Measurements from ENCODE around the gene IL1RAP.

Gene IL1RAP

DNA sequence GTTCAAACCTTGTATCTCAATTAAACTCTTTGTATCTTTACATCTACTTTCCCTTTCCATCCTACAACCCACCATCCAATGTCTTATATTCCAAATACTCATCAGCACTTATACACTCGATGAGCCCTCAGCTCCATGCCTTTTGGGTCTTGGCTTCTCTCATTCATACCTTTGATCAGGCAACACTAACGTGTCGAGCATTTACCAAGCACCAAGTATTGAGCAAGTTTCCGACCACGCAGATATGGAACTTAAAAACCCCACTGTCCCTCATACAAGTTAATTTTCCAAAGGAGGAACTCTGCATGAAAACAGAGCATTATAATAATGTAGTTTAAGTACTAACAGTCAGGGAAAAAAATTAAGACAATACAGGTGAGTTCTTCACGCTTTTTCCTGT, 102.8 kb downstream of the IL1RAP start:
- CTCF ChIA-PET = interaction anchor here (0.5 kb wide), 1 partner anchor 483 kb away, joined by 6 read pairs; no protein-coding TSS in a partner anchor
- POLR2A ChIA-PET (ENCODE audit: low non-redundant PET) = no interaction called here
- DNase-seq (ENCODE audit: low spot score) = no peak
- TF ChIP-seq, protein P1, sequence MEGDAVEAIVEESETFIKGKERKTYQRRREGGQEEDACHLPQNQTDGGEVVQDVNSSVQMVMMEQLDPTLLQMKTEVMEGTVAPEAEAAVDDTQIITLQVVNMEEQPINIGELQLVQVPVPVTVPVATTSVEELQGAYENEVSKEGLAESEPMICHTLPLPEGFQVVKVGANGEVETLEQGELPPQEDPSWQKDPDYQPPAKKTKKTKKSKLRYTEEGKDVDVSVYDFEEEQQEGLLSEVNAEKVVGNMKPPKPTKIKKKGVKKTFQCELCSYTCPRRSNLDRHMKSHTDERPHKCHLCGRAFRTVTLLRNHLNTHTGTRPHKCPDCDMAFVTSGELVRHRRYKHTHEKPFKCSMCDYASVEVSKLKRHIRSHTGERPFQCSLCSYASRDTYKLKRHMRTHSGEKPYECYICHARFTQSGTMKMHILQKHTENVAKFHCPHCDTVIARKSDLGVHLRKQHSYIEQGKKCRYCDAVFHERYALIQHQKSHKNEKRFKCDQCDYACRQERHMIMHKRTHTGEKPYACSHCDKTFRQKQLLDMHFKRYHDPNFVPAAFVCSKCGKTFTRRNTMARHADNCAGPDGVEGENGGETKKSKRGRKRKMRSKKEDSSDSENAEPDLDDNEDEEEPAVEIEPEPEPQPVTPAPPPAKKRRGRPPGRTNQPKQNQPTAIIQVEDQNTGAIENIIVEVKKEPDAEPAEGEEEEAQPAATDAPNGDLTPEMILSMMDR (conservative IDR thresholded peaks at IDR 0.05; ENCODE audit: low read depth) = no peak
- H3K27ac ChIP-seq = no peak overlapping the region

DNA sequence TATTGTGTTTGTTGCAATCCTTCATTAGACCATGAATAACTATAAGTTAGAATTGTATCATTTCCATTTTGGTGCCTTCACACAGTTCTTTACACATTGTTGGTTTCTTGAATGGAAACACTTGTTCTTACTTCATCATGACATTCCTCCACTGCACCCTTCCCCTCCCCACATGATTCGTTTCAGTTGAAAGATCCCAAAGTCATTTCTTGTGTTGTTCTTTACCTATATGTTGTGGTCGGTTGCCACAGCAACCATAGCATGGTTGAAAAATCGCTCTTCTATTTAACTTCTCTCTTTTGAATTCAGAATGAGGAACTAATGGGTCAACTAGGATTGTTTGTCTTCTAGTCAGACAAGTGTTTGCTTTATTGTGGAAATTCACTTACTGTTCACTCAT, 103.3 kb downstream of the IL1RAP start:
- POLR2A ChIA-PET (ENCODE audit: low non-redundant PET) = no interaction called here
- TF ChIP-seq, protein P1 (conservative IDR thresholded peaks at IDR 0.05; ENCODE audit: low read depth) = no peak
- CTCF ChIA-PET = no interaction called here
- DNase-seq (ENCODE audit: low spot score) = peak; percentile 3
- no peak overlapping the region for H3K27ac ChIP-seq

DNA sequence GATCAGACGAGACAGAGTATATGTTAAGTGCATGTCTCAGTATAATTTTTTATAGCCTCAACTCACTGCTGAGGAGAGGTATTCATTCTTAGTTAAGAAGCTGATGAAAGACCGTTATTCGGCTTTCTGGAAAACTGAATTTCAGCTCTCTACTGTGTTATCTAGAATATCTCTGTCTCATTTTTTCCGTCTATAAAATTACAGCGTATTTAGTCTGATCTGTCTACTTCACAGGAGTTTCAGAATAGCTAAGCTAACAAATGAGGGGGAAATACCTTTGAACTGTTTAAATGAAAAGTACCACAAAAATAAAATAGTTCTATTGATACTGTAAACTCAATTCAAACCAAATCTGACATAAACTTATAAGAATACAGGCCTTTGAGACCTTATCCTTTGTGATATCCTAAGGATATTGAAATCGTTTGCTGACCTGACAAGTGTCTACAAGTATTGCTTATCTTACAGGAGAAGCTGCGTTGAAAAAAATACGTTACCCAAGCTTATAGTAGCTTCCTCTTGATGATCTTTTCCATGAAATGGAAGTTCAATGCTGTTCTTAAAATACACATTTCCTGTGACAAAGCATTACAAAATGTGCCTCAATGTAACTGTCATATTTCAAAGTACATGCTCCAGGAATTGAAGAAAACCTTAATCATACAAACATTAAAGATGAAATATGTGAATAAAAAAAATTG, 104.6 kb downstream of the IL1RAP start:
- no peak for DNase-seq (ENCODE audit: low spot score)
- CTCF ChIA-PET = interaction anchor here (0.8 kb wide), 1 partner anchor 63 kb away, joined by 3 read pairs; no protein-coding TSS in a partner anchor

DNA sequence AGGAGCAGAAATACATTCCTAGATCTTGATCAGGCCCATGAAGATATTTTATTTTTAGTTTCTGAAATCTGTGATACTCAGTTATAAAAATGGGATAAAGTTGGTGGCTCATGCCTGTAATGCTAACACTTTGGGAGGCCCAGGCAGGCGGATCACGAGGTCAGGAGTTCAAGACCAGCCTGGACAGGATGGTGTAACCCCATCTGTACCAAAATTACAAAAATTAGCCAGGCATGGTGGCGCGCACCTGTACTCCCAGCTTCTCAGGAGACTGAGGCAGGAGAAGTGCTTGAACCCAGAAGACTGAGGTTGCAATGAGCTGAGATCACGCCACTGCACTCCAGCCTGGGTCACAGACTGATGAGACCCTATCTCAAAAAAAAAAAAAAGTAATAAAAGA, 105.5 kb downstream of the IL1RAP start:
- H3K27ac ChIP-seq = no peak overlapping the region
- TF ChIP-seq, protein P1 (conservative IDR thresholded peaks at IDR 0.05; ENCODE audit: low read depth) = no peak
- ChIA-PET CTCF (interaction anchor here (0.6 kb wide), 1 partner anchor 23 kb away, joined by 4 read pairs; no protein-coding TSS in a partner anchor), POLR2A (ENCODE audit: low non-redundant PET) (no interaction called here)
- no peak for DNase-seq (ENCODE audit: low spot score)

More for the DNA sequence above, 104.6 kb downstream of the IL1RAP start:
- POLR2A ChIA-PET (ENCODE audit: low non-redundant PET) = no interaction called here
- H3K27ac ChIP-seq = no peak overlapping the region
- TF ChIP-seq, protein P1 (conservative IDR thresholded peaks at IDR 0.05; ENCODE audit: low read depth) = no peak

DNA sequence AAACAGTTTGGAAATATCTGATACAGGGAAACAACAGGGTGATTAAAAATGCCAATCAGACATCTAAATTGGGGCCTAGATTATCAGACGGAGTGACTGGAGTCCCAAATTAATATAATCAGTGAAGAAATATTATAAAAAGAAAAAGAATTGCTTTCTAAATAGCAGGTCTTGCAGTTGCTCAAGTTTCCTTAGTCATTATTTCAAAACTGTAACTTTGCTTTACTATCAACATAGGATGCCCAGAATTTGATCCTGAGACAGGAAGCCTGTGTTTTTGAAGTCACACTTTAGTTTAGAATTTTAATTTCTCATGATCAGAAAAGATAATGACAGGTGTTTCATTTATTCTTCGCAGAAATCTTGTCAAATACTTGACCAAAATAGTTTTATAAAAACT, 105.9 kb downstream of the IL1RAP start:
- ChIA-PET POLR2A (ENCODE audit: low non-redundant PET) (no interaction called here), CTCF (interaction anchor here (0.6 kb wide), 1 partner anchor 24 kb away, joined by 4 read pairs; no protein-coding TSS in a partner anchor)
- TF ChIP-seq, protein P1 (conservative IDR thresholded peaks at IDR 0.05; ENCODE audit: low read depth) = no peak
- DNase-seq (ENCODE audit: low spot score) = no peak
- no peak overlapping the region for H3K27ac ChIP-seq

DNA sequence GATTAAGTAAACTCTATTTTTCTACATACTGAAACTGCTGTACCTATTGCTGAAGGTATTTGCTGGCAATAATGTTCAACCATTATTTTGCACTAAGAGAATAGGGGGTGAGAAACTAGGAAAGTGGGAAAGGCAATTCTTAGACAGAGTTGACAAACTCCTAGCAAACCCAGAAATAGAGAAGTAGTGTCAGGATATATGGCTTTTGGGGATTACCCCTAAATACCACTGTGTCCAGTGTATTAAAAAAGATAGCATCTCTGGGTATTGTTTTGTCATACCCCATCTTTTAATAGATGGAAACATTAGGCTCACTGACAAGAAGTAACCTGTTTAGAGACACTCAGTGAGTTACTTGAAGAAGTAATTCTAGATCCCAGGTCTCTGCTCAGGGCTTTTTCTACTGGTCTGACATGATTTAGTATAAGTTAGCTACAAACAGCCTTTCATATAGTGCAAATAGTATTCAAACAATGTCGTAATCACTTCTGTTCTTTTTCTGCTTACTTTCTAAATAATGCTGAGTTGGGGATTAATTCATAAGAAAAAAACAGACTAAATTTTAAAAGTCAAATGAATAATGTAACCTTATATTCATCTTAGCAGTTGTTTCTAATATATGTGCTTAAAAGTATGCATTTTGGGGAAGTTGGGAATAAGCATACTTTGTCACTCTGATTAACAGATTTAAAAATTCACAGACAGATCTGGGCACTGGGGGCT, 107.2 kb downstream of the IL1RAP start:
- no peak overlapping the region for H3K27ac ChIP-seq
- TF ChIP-seq, protein P1 (conservative IDR thresholded peaks at IDR 0.05; ENCODE audit: low read depth) = no peak
- ChIA-PET POLR2A (ENCODE audit: low non-redundant PET) (no interaction called here), CTCF (interaction anchor here (0.8 kb wide), 1 partner anchor 131 kb away, joined by 3 read pairs; no protein-coding TSS in a partner anchor)
- no peak for DNase-seq (ENCODE audit: low spot score)
